HT1080 (cell line): ENCODE data around the gene CXCR2. TPM values are rescaled to one million over a fixed set of nuclear protein-coding genes. Genes with fewer than 3 reads are reported as not detected.
"Not testable (repeated sequence)": the region's sequence is repeated elsewhere in the genome, so short reads cannot be mapped to it uniquely, and the experiment has no call there.

Experiments used
- DNase-seq: peaks from one replicate; pipeline ENCODE4 v3.0.0-alpha.2; 2015; ENCODE audit warnings: low read depth
- total RNA-seq: library from RNA; depleted of rRNA; stranded (reverse); fragments of >200 nt; shearing (Covaris generic); gene quantifications from 2 replicates; pipeline ENCODE4 v1.2.3, GENCODE V29; 2014

The CXCR2 gene
- total RNA-seq, 1 experiment from 2014 or later = 0.10 TPM

DNA sequence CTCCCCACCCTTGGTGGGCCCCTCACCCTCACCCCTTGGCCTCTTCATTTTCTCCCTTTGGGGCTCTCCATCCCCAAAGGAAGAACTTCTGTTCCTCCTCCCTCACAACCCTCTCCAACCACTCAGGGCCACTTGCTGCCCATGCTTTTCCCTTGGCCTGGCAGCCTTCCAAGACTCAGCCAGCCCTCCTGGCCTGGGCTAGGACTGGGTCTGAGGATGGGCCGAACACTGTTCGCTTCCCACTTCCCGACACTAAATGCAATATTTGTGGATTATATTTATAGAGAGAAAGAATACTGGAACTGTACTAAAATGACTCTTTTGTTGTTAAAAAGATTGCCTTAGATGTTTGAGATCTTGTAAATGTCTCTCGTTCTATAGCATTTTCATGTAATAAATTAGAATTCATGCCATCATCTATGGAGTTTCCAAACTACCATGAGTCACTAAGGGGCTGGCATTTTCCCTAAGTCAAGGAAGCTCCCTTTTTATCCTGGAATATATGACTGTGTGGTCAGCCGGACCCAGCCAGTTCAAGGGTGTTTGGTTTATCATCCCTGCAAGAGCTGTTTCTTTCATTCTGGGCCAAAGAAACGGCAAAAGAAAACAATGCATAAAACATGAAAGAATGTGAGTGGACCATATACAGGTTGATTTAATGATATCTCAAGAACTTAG, 3.8 kb downstream of the CXCR2 start:
- DNase-seq = peak; percentile 51

DNA sequence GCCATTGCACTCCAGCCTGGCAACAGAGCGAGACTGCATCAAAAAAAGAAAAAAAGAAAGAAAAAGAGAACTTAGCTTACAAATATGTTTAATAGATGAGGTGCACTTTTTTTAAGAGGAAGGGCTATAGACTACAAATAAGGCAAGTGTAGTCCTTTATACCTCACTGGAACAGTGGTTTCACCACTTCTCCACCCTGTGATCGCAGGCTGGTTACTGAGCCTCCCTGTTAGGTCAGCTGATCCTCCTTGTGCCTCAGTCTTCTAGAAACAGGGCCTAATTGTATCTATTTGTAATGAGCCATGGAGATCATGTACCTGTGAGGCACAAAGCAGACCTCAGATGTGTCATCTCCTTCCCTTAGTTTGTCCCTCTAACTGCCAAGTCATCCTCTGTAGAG, 4.5 kb downstream of the CXCR2 start:
- DNase-seq = no peak

DNA sequence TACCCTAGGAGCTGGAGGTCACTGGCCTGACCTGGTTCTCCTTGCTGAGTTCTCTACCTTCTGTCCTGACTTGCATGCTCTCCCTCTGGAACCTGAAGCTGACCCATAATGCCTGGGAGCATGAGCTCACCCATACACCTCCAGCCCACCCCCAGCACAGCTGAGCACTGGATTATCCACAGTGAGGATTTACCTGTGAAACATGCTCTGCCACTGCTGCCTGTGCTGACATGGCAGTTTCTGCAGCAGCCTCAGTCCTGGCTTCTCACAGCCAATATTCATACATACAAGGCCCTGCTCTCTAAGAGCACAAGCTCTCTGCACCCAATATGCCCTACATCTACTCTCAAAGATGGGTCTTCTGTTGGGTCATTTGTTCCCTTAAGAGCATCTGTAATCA, 5.0 kb downstream of the CXCR2 start:
- no peak for DNase-seq

DNA sequence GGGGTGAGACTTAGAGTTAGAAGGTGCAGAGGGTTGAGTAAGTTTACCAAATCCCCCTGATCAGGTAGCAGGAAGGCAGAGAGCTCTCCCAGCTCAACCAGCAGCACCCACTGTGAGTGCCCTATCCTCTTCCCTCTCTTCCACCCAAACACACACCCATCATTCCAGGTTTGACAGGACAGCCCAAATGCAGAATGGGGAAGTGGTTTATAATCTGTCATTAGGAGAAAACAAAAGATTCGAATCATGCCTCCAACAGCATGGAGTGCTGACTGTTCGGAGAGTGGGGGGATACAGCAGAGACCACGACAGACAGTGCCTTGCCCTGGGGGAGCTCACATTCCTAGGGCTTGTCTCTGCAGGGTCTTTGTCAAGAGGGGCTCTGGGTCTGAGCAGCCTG, 11.7 kb downstream of the CXCR2 start:
- no peak for DNase-seq

- DNase-seq = no peak
Observed at GRCh38 chr2:218138047-218138446, 12.2 kb downstream of the CXCR2 start.

GRCh38 chr2:218145124-218145523, 19.3 kb downstream of the CXCR2 start:
- no peak for DNase-seq

DNA sequence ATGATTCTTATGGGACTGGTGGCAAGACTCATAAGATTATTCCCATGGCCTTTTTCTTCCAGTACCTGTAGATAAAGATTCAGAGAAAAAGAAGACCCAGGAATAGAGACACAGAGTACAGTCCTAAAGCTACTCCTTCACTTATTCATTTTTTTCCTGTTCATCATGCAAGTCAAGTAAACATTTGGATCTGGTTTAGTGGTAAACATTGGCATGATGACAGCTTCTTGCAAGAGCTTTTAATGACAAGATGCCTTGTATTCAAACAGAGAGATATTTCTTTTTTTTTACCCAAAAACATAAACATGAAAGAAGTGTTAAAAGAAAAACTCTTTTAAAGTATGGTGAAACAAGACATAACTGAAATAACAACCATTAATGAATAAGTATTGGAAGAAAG, 20.2 kb downstream of the CXCR2 start:
- no peak for DNase-seq

DNA sequence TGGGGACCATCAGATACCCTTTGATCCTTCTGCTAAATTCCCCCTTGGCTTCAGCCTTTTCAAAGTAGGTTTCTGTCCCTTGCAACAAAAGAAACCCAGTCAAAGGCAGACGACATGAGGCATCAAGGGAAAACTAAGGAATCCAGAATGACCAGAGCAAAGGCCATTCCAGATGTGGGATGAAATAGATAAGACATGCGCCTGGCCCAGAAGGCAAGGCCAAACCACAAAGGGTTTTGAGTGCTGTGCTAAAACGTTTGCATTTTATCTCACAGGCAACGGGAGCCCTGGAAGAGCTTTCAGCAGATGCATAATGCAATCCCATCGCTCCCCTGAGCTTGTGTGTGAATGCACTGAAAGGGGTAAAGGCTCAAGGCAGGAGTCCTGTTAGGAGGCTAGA, 23.3 kb downstream of the CXCR2 start:
- no peak for DNase-seq

DNA sequence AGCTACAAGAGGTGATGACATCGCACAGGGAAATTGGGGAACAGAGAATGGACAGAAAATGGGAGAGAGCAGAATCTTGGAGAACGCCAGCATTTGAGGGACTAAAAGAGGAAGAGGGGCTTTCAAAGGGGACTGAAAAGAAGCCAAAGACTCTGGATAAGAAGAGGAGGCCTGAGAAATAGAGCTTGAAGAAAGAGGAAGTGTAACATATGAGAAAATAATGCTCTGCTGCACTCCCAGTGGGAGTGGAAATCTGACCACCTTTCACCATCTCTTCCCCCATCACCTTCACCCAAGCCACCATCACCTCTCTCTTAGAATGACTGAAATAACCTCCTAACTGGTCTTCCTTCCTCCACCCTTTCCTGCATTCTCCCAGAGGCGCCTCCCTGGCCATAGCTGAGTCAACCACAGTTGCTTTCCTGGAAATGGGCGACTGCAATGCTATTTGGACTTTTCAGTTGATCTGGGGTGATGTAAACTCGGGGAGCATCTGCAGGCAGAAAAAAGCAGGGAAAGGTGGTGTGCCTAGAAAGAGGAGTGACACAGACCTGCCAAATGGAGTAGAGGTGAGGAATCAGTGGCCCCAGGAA, 24.1 kb downstream of the CXCR2 start:
- no peak for DNase-seq

DNA sequence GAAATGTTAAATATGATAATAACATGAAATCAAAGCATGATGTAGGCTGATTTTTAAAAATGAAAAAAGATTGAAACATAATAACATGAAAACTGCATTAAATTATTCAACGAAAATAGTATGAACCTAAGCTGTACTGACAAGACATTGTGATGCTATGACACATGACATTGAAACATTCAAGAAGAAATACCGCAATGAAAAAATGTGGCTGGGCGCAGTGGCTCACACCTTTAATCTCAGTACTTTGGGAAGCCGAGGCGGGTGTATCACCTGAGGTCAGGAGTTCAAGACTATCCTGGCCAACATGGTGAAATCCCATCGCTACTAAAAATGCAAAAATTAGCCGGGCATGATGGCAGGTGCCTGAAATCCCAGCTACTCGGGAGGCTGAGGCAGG, 26.3 kb downstream of the CXCR2 start:
- no peak for DNase-seq

- DNase-seq = no peak
Observed at GRCh38 chr2:218152777-218153176, 26.9 kb downstream of the CXCR2 start.

- no peak for DNase-seq
Observed at GRCh38 chr2:218155953-218156479, 30.2 kb downstream of the CXCR2 start.

DNA sequence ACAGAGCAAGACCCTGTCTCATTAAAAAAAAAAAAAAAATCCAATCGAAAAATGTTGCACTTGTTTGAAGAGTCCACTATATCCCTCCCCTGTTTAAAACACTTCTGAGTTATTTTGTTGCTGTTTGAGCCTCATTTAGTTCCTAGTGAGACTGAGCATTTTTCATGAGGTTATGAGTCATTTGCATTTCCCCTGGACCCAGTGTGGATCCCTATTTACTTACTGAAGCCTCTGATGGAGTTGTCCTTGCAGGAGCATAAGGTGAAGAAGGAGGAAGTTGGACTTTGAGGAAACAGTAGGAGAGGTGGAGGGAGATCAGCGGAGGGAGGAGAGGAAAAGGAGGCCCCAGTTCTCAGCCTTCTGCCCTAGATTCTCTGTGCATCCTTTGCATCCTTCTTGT, 35.8 kb downstream of the CXCR2 start:
- DNase-seq = no peak

DNA sequence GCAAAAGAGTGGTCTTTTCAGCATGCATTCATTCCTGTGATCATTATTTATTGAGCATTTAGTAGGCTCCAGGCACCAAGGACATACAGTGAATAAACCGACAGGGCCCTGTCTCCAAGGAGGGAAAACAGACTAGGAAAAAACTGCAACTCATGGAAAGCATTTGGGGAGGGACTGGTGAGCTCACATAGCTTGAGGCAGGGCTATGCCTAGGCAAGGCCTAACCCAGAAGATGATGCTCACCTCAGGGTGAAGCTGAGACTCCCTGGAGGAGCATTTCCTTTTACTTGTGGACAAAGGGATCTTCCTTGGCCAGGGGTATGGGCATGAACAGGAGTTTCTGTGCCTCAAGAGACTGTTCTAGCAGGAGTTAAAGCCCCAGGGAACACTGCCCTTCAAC, 37.0 kb downstream of the CXCR2 start:
- DNase-seq = no peak

DNA sequence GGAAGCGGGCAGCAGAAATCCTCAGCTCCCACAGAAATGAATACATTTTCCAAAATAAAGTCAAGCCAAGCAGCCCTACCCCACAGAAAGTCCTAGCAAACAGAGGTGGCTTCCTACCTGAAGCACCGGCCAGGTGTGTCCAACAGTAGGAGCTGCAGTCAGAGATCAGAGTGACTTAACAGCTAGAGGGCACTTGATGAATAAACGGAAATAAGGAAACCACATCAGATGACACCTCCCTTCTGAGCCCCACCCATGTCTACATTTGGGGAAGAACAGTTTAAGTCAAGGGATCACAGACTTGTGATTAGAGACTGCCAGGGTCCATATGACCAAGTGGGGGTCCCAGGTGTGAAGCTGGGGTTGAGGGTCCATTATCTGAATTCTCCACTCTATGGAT, 41.0 kb downstream of the CXCR2 start, which contains the start of gene CXCR1:
Gene CXCR1 (minus strand): TSS at position 172 of the 400 bp plus-strand sequence. CDS start 1,751 bp downstream, outside the sequence.
- DNase-seq = no peak

GRCh38 chr2:218168016-218168415, 42.2 kb downstream of the CXCR2 start:
- no peak for DNase-seq

DNA sequence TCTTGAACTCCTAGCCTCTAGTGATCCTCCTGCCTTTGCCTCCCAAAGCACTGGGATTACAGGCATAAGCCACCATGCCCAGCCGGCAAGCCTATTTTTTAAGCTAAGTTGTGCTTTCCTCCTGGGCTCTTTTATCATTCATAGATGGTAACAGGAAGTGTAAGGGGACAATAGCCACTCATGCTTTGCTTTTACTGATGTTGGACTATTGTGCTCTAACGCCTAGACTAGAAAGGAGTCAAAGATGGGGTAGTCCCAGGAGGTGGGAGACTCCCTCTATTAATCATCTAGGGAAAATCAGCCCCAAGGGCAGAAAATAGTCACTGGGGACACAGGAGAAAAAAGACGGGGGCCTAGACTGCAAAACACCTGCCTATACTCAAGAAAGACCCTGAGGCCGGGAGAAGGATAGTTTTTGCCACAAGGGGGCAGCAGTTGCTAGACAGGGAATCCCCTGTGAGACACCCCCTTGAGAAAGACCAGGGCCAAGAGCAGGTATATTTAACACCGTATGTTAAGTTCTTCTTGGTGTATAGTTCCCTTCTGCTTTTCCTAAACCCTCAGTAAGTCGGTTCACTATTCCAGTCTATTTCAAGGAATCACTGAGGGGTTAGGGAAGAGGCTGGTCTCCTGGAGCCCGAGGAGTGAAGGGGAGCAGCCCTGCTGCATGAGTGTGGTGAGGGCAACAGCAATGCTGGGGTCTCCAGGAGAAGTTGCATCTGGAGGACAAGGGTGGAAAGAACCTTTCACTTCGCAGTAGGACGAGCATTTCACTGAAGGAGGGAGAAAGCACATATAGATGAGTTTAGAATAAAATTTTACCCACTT, 43.0 kb downstream of the CXCR2 start:
- peak; percentile 26 for DNase-seq

GRCh38 chr2:218169757-218170546, 44.1 kb downstream of the CXCR2 start:
- no peak for DNase-seq

- DNase-seq = not testable (repeated sequence)
Observed at GRCh38 chr2:218171744-218172143, 45.9 kb downstream of the CXCR2 start.

GRCh38 chr2:218172845-218173244, 47.0 kb downstream of the CXCR2 start:
- DNase-seq = peak; percentile 29

DNA sequence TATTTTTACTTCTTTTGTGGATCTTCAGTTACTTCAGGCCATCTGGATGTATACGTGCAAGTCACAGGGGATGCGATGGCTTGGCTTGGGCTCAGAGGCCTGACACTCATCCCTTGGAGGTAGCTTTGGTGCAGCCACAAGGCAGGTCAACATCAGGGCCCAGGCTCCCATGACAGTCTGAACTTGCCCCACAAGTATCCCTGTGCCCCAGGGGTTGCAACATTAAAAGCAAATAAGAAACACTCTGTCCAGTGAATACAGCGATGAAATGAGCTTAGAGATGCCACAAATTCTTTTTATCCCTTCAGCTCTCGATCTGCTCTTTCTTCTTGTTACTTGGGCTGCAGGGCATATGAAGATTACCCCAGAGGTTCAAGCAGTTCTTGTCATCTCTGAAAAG, 54.0 kb downstream of the CXCR2 start:
- DNase-seq = no peak
